A673 (cell line): ENCODE measurements around the gene PRPF40B.

Experiments
- CTCF ChIP-seq: fragments of 300-800, 200-600 bp; sonication (generic); conservative IDR thresholded peaks from 2 replicates; pipeline ENCODE4 v1.5.1; 2017; ENCODE audit warnings: low read depth, mild to moderate bottlenecking, antibody characterized with exemption, low read length, moderate library complexity, mixed read lengths
- EZH2 ChIP-seq: fragments of 200-600 bp; sonication (generic); IDR thresholded peaks from 2 replicates; pipeline ENCODE4 v1.6.1; 2017; ENCODE audit warnings: borderline replicate concordance, low read depth, mild to moderate bottlenecking, mixed read lengths, antibody characterized with exemption, low read length; ENCODE audit not compliant: poor library complexity, severe bottlenecking

GRCh38 chr12:49604856-49605255 lies 18.5 kb upstream of the PRPF40B start:
- TF ChIP-seq CTCF = no peak
- no peak for TF ChIP-seq EZH2
